ENCODE data around the gene ZXDC. TPM values are rescaled to one million over a fixed set of nuclear protein-coding genes. Genes with fewer than 3 reads are reported as not detected.

ZXDC gene
- total and polyA plus RNA-seq, 9 of the 15 experiments (the other 6 are each of a cell fraction or from before 2014, with no cell fraction given): 0.59 to 13.4 (median 7.3) TPM

GRCh38 chr3:126459763-126460127, 15.9 kb downstream of the ZXDC start (continued):
- TF ChIP-seq GMEB1 (CRISPR knock-in tag; IDR thresholded peaks at IDR 0.05): no peak
- TF ChIP-seq HNRNPUL1 (IDR thresholded peaks at IDR 0.05; ENCODE audit: low read length): no peak
- TF ChIP-seq BCL6 (CRISPR knock-in tag; IDR thresholded peaks at IDR 0.05): no peak
- no peak for TF ChIP-seq BCOR (IDR thresholded peaks at IDR 0.05)
- TF ChIP-seq THRB (CRISPR knock-in tag; conservative IDR thresholded peaks at IDR 0.05): no peak
- TF ChIP-seq ATF3 (IDR thresholded peaks at IDR 0.05): no peak
- TF ChIP-seq ATF3 (CRISPR knock-in tag; conservative IDR thresholded peaks at IDR 0.05): no peak

GRCh38 chr3:126459111-126459762, 16.5 kb downstream of the ZXDC start:
- no peaks in the 10 kb centered on the region; the same call in 2 of the 3 replicates for H3K79me2 ChIP-seq (ENCODE audit: control insufficient read depth, insufficient read depth, low read length)
- no peaks in the 10 kb centered on the region for H3K9me1 ChIP-seq (ENCODE audit: control insufficient read depth, insufficient read depth, low read length)
- H3K9ac ChIP-seq (ENCODE audit: insufficient read depth in 1 of 2, low read depth in 2 of 2, low read length in 2 of 2): no peak overlapping the region
- BruUV-seq (replicated peaks): no TSS peak
- intact Hi-C loops (cut with micrococcal nuclease) (no loop called here), in situ Hi-C loops (cut with MboI) (no loop called here)
- no peaks in the 10 kb centered on the region for H3K9me3 ChIP-seq (replicated peaks; ENCODE audit: control insufficient read depth, insufficient read depth, low read depth, low read length)
- DNase-seq (ENCODE audit: extremely low read depth in 1 of 4, low spot score in 3 of 4) (no peak), FAIRE-seq (no peak), ATAC-seq (no peak)
- no peaks in the 10 kb centered on the region for H3K27me3 ChIP-seq (ENCODE audit: control insufficient read depth in 2 of 2, insufficient read depth in 2 of 2, low read length in 2 of 2)
- H3K4me1 ChIP-seq (replicated peaks in 1 of 2; ENCODE audit: control insufficient read depth in 2 of 2, insufficient read depth in 2 of 2, low read length in 2 of 2): no peaks in the 10 kb centered on the region
- POLR2A ChIA-PET: interaction anchor here (0.6 to 1.1 kb wide), 2 partner anchors 14 to 19 kb away, joined by 3 read pairs; no protein-coding TSS in a partner anchor
- CTCF ChIA-PET (ENCODE audit: low intra/inter-chr PET ratio): no interaction called here
- TF ChIP-seq ZFP91 (CRISPR knock-in tag; IDR thresholded peaks at IDR 0.05): no peak
- TF ChIP-seq HDAC1 (IDR thresholded peaks at IDR 0.05): no peak
- no peak for TF ChIP-seq CHD2 (IDR thresholded peaks at IDR 0.05; ENCODE audit: low read depth, low read length)
- TF ChIP-seq ATF7 (IDR thresholded peaks at IDR 0.05): no peak
- no peak for TF ChIP-seq BRD9 (IDR thresholded peaks at IDR 0.05; ENCODE audit: low read depth, partially characterized antibody)
- no peak overlapping the region for H3K4me2 ChIP-seq (ENCODE audit: insufficient read depth, low read length)
- no peak overlapping the region for H2AFZ ChIP-seq (ENCODE audit: low read depth, low read length)
- no peaks in the 10 kb centered on the region for H4K20me1 ChIP-seq (replicated peaks; ENCODE audit: control insufficient read depth, insufficient read depth, low read length)
- no peak overlapping the region for H3K27ac ChIP-seq (ENCODE audit: extremely low read depth, low read depth, low read length)
- WGBS (ENCODE audit: insufficient coverage, low coverage, missing lambda C conversion rate): 85% methylated on average over 7 of the region's 7 CpGs
- H3K4me3 ChIP-seq: no peak overlapping the region
- H3K36me3 ChIP-seq (ENCODE audit: control insufficient read depth, insufficient read depth, low read length): peaks cover 81% of the 10 kb centered on the region
